SK-N-SH (cell line): ENCODE measurements around the gene TUBB6. TPM values are rescaled to one million over a fixed set of nuclear protein-coding genes. Genes with fewer than 3 reads are reported as not detected.
A peak's percentile ranks its signal among the peaks of the same experiment; 100 is the strongest.

Source experiments
- CTCF ChIA-PET: fragments of 300-600, 350-600 bp; formaldehyde crosslinking; extraction: SDS; loops from one replicate; lab custom pipeline; 2021; lab: Yijun Ruan, JAX
- POLR2A ChIA-PET: fragments of 350-600 bp; sonication (Branson Sonifier 250); formaldehyde crosslinking; extraction: SDS; loops from one replicate; lab custom pipeline; 2020; ENCODE audit warnings: antibody characterized with exemption, inconsistent platforms; lab: Yijun Ruan, JAX
- DNase-seq: peaks from one replicate; pipeline ENCODE4 v3.0.0; 2012
- H2AFZ ChIP-seq: fragments of 200-600 bp; sonication (generic); 2 replicates; pipeline ENCODE4 v1.8.1; 2016; ENCODE audit warnings: antibody characterized with exemption, mild to moderate bottlenecking, low read depth
- H3F3A ChIP-seq: fragments of 200-600 bp; sonication (generic); replicated peaks from 2 replicates; pipeline ENCODE3; 2016; ENCODE audit warnings: antibody characterized with exemption, mild to moderate bottlenecking; ENCODE audit not compliant: insufficient read depth
- H3K27ac ChIP-seq, 2 experiments: fragments of 200-500 bp in 1 of 2; fragments of 200-600 bp in 1 of 2; sonication (Bioruptor generic) in 1 of 2; sonication (generic), shearing (Covaris generic) in 1 of 2; 2 replicates each; pipeline versions ENCODE4 v1.5.1 to v1.6.1; 2014 to 2016; ENCODE audit warnings: low read depth in 2 of 2, inconsistent platforms in 1 of 2, low read length in 1 of 2, mild to moderate bottlenecking in 1 of 2, mixed read lengths in 1 of 2
- H3K27me3 ChIP-seq: fragments of 200-600 bp; sonication (generic), shearing (Covaris generic); 2 replicates; pipeline ENCODE4 v1.6.1; 2016; ENCODE audit warnings: mixed run types; ENCODE audit not compliant: insufficient read depth
- H3K36me3 ChIP-seq, 2 experiments: fragments of 200-500 bp in 1 of 2; fragments of 200-600 bp in 1 of 2; sonication (Bioruptor generic) in 1 of 2; sonication (generic) in 1 of 2; replicated peaks in 1 of 2; 2 replicates each; pipeline versions ENCODE3 to v1.5.1; 2014 to 2016; ENCODE audit warnings: low read length in 1 of 2, mild to moderate bottlenecking in 1 of 2; ENCODE audit not compliant: insufficient read depth in 2 of 2, control insufficient read depth in 1 of 2
- H3K4me1 ChIP-seq, 2 experiments: fragments of 200-500 bp in 1 of 2; fragments of 200-600 bp in 1 of 2; sonication (Bioruptor generic) in 1 of 2; sonication (generic), shearing (Covaris generic) in 1 of 2; 2 replicates each; pipeline versions ENCODE4 v1.5.1 to v1.6.1; 2014 to 2016; ENCODE audit warnings: low read depth in 1 of 2, low read length in 1 of 2, mixed run types in 1 of 2; ENCODE audit not compliant: insufficient read depth in 2 of 2, control insufficient read depth in 1 of 2
- H3K4me2 ChIP-seq: fragments of 200-600 bp; sonication (generic), shearing (Covaris generic); 2 replicates; pipeline ENCODE4 v1.6.1; 2017; ENCODE audit warnings: mixed run types
- H3K4me3 ChIP-seq, 2 experiments: fragments of 200-500 bp in 1 of 2; fragments of 200-600 bp in 1 of 2; sonication (Bioruptor generic) in 1 of 2; sonication (generic), shearing (Covaris generic) in 1 of 2; 2 replicates each; pipeline versions ENCODE4 v1.5.1 to v1.8.1; 2014 to 2016; ENCODE audit warnings: low read depth in 2 of 2, inconsistent platforms in 1 of 2, low read length in 1 of 2, mild to moderate bottlenecking in 1 of 2, mixed read lengths in 1 of 2, moderate library complexity in 1 of 2
- H3K79me2 ChIP-seq: fragments of 200-600 bp; sonication (generic); 2 replicates; pipeline ENCODE4 v1.8.1; 2017; ENCODE audit warnings: mild to moderate bottlenecking; ENCODE audit not compliant: insufficient read depth
- H3K9ac ChIP-seq: fragments of 200-600 bp; sonication (generic); 2 replicates; pipeline ENCODE4 v1.6.1; 2017; ENCODE audit warnings: mixed run types
- H3K9me2 ChIP-seq: fragments of 200-600 bp; sonication (generic); 2 replicates; pipeline ENCODE4 v1.6.1; 2017; ENCODE audit warnings: mixed run types
- H3K9me3 ChIP-seq: fragments of 200-600 bp; sonication (generic); 2 replicates; pipeline ENCODE4 v1.6.1; 2017; ENCODE audit warnings: mixed run types, mild to moderate bottlenecking, moderate library complexity
- H4K20me1 ChIP-seq: fragments of 200-600 bp; sonication (generic); 2 replicates; pipeline ENCODE4 v1.6.1; 2017; ENCODE audit warnings: mild to moderate bottlenecking, mixed run types; ENCODE audit not compliant: insufficient read depth
- CTCF ChIP-seq: fragments of 200-600 bp; sonication (generic); IDR thresholded peaks from 2 replicates; pipeline ENCODE4 v1.6.1; 2017; ENCODE audit warnings: antibody characterized with exemption, mild to moderate bottlenecking, moderate library complexity
- ELF1 ChIP-seq: IDR thresholded peaks from 2 replicates; pipeline ENCODE4 v1.4.0; 2012
- EP300 ChIP-seq, 2 experiments: IDR thresholded peaks; 2 replicates each; pipeline versions ENCODE4 v1.4.0 to v1.6.1; 2012; ENCODE audit warnings: borderline replicate concordance in 1 of 2, low read depth in 1 of 2, low read length in 1 of 2
- FOXJ3 ChIP-seq: sonication (generic); formaldehyde crosslinking; IDR thresholded peaks from 2 replicates; pipeline ENCODE4 v1.5.1; 2020; ENCODE audit warnings: mild to moderate bottlenecking, missing genetic modification reagents
- IRF3 ChIP-seq: fragments of 150-350 bp; IDR thresholded peaks from 2 replicates; pipeline ENCODE4 v1.6.1; 2016; ENCODE audit warnings: mild to moderate bottlenecking, low read depth, low read length
- MAX ChIP-seq: IDR thresholded peaks from 2 replicates; pipeline ENCODE4 v1.4.0; 2012; ENCODE audit warnings: low read depth
- MXI1 ChIP-seq: IDR thresholded peaks from 2 replicates; pipeline ENCODE4 v1.6.1; 2012; ENCODE audit warnings: mild to moderate bottlenecking, low read depth, low read length, improper control_type of control experiment
- NFIC ChIP-seq: IDR thresholded peaks from 2 replicates; pipeline ENCODE4 v1.4.0; 2012; ENCODE audit warnings: borderline replicate concordance
- RAD21 ChIP-seq: IDR thresholded peaks from 2 replicates; pipeline ENCODE4 v1.6.1; 2012; ENCODE audit warnings: mild to moderate bottlenecking, low read length
- REST ChIP-seq: IDR thresholded peaks from 2 replicates; pipeline ENCODE4 v1.6.1; 2012; ENCODE audit warnings: mild to moderate bottlenecking, low read depth, low read length, moderate library complexity
- RFX5 ChIP-seq: IDR thresholded peaks from 2 replicates; pipeline ENCODE4 v1.6.1; 2012; ENCODE audit warnings: mild to moderate bottlenecking, improper control_type of control experiment, low read length
- SIN3A ChIP-seq: IDR thresholded peaks from 2 replicates; pipeline ENCODE4 v1.6.1; 2012; ENCODE audit warnings: low read depth, mild to moderate bottlenecking, low read length, moderate library complexity, borderline replicate concordance
- TCF12 ChIP-seq: IDR thresholded peaks from 2 replicates; pipeline ENCODE4 v1.4.0; 2012
- YY1 ChIP-seq: IDR thresholded peaks from 2 replicates; pipeline ENCODE4 v1.4.0; 2012; ENCODE audit warnings: low read depth, mild to moderate bottlenecking
- WGBS: methylation state at CpG from one replicate; pipeline ENCODE4 v1.1.6; 2017; ENCODE audit warnings: low lambda C conversion rate; 5-methylcytosine and 5-hydroxymethylcytosine counted together
- polyA plus RNA-seq, 3 experiments: library from polyadenylated mRNA; depleted of rRNA; stranded (reverse); fragments of >200 nt; gene quantifications; 2 replicates each; pipeline ENCODE4 v1.2.3, GENCODE V29; 2012

Gene TUBB6
- polyA plus RNA-seq, 1 of the 3 experiments (the other 2 are of a cell fraction) = 387 TPM

DNA sequence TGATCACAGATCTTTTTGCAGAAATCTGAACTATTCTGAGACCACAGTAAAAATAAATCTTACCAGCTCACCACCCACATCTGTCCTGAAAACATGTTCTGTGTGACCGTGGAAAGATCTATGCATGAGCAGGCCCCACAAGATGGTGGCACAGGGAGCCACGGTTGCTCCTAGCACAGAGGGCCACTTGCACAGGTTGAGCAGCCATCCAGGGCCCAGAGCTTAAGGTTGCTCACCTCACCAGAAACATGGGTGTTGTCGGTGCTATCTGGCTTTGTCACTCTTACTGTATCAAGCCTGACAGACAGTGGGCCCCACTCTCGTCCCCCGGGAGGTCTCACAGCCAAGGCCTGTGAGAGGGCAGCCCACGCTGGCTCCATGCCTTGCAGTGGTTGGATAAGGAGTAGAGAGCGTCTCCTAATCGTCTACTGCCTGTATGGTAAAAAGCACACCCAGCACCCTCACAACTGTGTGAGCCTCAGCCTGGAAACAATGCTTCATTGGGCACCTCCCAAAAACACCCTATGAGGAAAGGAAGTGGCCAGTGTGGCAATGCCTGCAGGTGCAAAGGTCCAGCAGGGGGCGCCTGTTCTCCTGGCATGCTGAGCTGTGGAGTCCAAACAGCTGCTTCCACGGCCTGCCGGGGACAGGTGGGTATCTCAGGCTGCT lies 19.6 kb downstream of the TUBB6 start (continued):
- no peak for TF ChIP-seq SIN3A
- no peak for TF ChIP-seq EP300 (IDR thresholded peaks at IDR 0.05; ENCODE audit: borderline replicate concordance in 1 of 2, low read depth in 1 of 2, low read length in 1 of 2)
- peak; percentile 52 for TF ChIP-seq RAD21
- TF ChIP-seq REST = no peak
- no peak for TF ChIP-seq FOXJ3
- TF ChIP-seq IRF3 = no peak
- TF ChIP-seq CTCF = peak; percentile 91
- no peak for TF ChIP-seq YY1
- no peak for TF ChIP-seq ELF1

- H3K9me3 ChIP-seq = no peaks in the 10 kb centered on the region
- H3K36me3 ChIP-seq = peaks cover 43 to 48% of the 10 kb centered on the region in 2 experiments
- POLR2A ChIA-PET = interaction anchor here (0.6 kb wide), 2 partner anchors 25 to 1343 kb away, joined by 4 read pairs; no protein-coding TSS in a partner anchor
- 0 out of 4 replicates have a peak overlapping the region, but pooled peaks of 1 of the 2 experiments have one; percentile 9 for H3K27ac ChIP-seq
- no peak overlapping the region for H2AFZ ChIP-seq
- peaks cover 30% of the 10 kb centered on the region; the same call in 1 of the 2 replicates for H3K79me2 ChIP-seq
- no peak overlapping the region for H3K9ac ChIP-seq
- no peaks in the 10 kb centered on the region for H3K9me2 ChIP-seq
- H3K4me3 ChIP-seq = no peak overlapping the region; a peak in 1 of 4 replicates
- DNase-seq = no peak
- H3K27me3 ChIP-seq = no peaks in the 10 kb centered on the region
- H3K4me1 ChIP-seq = peaks cover 0 to 17% of the 10 kb centered on the region in 2 experiments; a peak in 1 of 4 replicates
- WGBS = 94% methylated on average over 4 of the region's 4 CpGs
- TF ChIP-seq ELF1 = no peak
- no peak for TF ChIP-seq MAX
- TF ChIP-seq RFX5 = no peak
- no peak for TF ChIP-seq MXI1
- no peak for TF ChIP-seq NFIC
- no peak for TF ChIP-seq TCF12
- no peak for TF ChIP-seq FOXJ3
- TF ChIP-seq, all 33 proteins: peak for 0
- H3F3A ChIP-seq = peaks cover 50% of the 10 kb centered on the region
- no peak overlapping the region for H3K4me2 ChIP-seq
- CTCF ChIA-PET = interaction anchor here (0.7 to 3.0 kb wide), 27 partner anchors 8 to 606 kb away, joined by 3 to 30 read pairs (median 5); partner anchors contain the start of genes AFG3L2, SPIRE1 and TUBB6
- peaks cover 49% of the 10 kb centered on the region for H4K20me1 ChIP-seq
Observed at GRCh38 chr18:12328179-12328823, 20.3 kb downstream of the TUBB6 start.
